ENCODE measurements around the gene ATG12.
A peak's percentile ranks its signal among the peaks of the same experiment; 100 is the strongest.
"Not testable (repeated sequence)": the region's sequence is repeated elsewhere in the genome, so short reads cannot be mapped to it uniquely, and the experiment has no call there.

Gene ATG12

DNA sequence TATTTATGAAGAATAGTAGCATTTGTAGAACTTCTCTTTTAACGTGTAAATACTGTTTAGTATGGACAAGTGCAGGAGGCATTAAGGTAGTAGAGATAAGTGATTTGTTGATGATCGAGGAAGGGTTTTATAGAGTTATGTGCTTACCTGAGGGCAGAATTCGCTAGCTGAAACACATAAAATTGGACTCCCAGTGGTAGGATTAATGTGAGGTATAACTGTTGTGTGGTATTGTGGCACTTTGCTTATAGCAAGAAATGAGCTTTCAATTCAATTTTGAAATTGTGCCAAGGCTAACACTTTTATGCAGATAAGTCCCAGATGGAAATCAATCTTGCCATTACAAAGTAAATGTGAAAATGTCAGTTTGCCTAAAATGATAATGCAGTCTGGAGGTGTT is 1.6 kb upstream of the ATG12 start:
- no peak for DNase-seq

DNA sequence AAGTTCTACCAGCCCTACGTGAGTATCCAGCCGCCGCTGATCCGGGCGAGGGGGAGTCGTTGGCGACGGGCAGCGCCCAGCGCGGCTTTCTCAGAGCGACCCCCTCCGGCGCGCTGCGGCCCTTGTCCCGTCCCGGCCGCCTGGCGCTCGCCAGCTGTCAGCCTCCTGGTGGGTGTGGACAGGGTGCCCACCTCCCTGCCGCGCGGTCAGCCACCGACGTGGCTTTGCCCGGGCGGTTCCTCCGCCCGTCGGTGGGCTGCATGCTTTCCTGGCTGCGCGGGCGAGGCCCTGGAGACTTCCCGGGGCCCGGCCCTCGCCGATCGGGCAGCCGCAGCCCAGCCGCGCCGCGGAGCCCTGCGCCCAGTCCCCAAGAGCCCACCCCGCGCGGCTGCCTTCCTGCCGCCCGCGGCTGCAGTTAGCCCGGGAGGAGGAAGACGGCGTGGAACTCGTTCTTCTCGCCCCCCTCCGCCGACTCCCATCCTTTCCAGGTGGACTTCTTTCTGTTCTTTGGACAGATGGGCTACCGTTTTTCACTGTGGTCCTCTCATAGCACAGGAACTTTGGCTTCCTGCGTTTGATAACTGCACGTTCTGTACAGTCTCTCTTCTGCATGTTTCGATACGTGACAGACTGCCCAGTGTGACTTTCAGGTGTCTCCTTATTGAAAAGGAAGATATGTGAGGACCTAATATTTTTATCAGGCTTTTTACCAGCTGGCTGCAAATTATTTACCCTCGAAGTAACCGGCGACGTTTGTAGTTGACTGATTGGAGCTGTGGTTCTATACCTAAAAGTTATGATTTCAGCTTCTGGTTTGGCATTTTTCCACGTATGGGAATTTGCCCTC is 947 bp upstream of the ATG12 start:
- peak in 20 of 51 donors; percentile 14 to 81 (median 52) for DNase-seq

DNA sequence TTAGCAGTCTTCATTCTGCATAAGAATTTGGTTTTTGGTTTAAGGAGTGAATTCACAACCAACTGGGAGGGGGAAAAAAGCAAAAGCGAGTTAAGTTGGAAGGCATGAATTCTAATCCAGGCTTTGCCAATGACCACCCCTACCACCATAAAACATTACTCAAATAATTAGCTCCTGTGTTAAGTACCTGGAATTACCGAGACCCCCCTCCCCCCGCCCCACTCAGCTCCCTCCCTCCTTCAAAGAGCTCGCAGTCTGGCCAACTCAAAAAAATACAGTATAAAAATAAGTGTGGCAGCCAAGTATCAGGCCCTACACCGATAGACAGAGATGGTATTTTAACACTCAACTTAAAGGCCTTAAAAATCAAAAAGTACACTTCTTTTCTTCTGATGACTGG is 492 bp downstream of the ATG12 start:
- peak in 1 of 51 donors; percentile 33 for DNase-seq

DNA sequence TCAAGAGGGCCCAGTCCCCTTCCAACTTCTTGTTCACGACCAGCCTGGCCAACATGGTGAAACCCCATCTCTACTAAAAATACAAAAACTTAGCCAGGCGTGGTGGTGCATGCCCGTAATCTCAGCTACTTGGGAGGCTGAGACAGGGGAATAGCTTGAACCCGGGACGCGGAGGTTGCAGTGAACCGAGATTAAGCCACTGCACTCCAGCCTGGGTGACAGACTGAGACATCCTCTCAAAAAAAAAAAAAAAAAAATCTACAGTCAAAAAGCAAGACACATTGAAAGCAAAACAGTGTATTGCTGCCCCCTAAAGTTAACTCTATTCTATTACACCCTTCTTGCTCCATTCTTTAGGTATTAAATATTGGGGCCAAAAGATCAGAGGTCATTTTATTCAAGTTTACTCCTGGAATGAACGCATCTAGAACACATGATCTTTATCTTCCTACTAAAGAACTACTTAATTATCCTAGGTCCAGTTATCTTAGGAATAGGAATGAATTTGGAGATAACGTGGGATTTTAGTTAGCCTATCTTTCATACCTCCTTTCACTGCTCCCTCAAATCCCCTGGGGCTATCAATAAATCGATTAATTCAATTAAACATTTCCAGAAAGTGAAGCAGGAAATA is 2.4 kb downstream of the ATG12 start:
- peak in 2 of 51 donors; percentile 3 to 34 for DNase-seq

DNA sequence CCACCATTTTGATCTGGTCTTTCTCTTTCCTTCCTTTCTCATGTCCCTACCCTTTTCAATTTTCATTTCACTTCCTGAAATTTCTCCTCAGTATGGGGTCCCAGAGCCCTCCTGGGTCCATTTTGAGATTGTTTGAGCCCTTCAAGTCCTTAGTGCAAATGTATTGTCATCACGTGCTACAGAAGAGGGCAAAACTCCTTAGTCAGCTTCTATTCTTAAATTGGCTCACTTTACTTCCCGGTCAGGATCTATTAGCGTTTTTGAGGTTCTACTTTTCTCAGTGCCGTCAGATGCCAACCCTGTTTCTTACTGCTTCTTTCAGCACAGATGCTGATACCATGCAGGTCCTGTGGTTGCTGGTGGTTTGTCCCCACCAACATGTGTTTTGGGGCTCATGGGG is 5.9 kb downstream of the ATG12 start:
- DNase-seq: no peak

DNA sequence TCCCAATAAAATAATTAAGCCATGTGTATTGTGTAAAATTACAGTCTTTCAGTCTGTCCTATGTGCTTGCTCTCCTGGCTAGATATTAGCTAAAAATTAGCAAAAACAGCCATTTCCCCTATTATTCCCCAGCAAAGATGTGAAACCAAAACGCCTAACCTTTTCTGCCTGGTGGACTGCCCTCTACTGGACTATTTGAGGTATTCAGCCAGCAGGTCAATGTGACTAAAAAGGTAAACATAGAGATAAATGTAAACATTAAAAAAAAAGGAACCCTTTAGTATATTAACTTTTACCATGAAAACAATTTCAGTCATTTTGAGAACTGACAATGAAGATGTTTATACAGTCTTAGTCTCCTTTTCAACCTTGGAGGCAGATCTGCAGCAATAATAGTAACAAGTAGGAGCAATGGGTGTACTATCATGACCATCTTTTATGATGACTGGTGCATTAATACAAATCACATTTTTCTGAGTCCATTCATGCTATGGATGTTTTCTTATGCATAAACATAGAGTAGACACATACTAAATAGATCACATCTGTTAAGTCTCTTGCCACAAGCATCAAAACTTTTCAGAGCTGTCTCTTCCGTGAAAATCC is 10.1 kb downstream of the ATG12 start:
- DNase-seq: peak in 7 of 51 donors; percentile 3 to 20 (median 10)

DNA sequence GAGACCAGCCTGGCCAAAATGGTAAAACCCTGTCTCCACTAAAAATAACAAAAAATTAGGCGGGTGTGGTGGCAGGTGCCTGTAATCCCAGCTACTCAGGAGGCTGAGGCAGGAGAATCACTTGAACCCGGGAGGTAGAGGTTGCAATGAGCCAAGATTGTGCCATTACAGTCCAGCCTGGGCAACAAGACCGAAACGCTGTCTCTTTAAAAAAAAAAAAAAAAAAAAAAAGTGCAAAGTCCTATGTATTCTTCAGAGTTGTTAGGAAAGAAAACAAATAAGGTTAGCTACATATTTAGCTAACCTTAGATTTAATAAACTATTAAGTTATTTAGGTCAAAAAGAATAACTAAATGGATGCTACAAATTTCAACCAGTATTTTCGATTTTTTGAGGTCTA is 11.5 kb downstream of the ATG12 start:
- no peak for DNase-seq

DNA sequence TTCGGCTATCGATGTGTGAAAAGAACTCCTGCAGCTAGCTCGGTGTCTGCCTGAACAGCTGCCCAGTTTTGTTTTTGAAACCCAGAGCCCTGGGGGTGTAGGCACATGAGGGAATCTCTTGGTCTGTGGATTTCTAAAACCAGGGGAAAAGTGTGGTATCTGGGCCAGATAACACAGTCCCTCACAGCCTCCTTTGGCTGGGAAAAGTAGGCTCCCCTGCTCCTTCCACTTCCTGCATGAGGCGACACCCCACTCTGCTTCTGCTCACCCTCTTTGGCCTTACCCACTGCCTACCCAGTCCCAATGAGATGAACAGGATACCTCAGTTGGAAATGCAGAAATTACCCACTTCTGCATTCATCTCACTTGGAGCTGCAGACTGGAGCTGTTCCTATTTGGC is 15.4 kb downstream of the ATG12 start:
- no peak for DNase-seq

DNA sequence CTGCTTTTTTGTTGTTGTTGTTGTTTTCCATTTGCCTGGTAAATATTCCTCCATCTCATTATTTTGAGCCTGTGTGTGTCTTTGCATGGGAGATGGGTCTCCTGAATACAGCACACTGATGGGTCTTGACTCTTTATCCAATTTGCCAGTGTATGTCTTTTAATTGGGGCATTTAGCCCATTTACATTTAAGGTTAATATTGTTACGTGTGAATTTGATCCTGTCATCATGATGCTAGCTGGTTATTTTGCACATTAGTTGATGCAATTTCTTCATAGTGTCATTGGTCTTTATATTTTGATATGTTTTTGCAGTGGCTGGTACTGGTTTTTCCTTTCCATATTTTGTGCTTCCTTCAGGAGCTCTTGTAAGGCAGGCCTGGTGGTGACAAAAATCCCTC is 16.4 kb downstream of the ATG12 start:
- DNase-seq: not testable (repeated sequence)

DNA sequence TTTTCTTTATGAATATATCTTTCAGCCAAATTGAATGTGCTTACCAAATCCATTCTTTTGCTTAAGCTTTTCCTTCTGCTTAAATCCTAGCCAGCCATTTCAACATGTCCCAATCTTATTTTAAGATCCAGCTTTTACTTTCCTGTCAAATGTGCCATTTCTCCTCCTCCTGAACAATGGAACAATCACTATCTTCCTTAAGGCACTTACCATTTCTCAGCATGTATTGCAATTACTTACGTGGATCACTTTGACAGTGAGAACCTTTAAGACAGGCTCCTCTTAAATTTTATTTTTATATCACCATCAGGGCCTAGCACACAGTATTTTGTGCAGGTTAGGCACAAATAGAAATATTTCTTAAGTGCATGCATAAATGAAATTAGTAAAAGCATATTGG is 20.5 kb downstream of the ATG12 start:
- DNase-seq: no peak

DNA sequence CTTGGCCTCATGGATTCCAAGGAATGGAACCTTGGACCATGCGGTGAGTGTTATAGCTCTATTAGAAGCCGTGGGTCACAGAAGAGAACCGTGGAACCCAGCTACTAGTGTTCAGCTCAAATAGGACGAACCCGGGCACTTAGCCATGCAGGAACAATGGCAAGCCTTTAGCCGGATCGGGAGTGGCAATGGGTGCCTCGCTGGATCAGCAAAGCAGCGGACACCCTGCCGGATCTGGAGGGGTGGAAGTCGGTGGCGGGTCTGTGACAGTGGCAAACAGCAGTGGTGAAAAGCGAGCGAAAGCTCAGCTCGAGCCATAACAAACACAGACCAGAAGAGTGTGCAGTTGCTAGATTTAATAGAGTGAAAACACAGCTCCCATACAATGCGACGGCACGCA is 22.5 kb downstream of the ATG12 start:
- DNase-seq: peak in 25 of 51 donors; percentile 3 to 61 (median 19)

DNA sequence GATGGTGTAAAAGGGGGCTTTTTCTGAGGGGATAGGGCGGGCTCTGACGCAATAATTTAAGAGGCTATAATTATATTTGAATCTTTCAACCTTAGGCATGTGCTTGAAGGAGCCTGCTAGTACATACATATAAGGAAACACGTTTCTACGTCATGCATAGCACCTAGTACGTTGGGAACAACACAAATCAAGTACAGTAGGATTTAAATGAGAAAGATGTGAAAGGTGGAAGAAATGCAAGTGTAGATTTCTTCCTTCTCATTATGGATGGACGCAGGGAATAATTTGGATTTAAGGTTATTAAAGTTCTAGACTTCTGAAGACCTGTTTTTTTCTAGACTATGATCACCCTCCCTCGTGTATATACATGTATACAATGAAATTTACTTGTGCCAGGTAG is 24.0 kb downstream of the ATG12 start:
- no peak for DNase-seq

DNA sequence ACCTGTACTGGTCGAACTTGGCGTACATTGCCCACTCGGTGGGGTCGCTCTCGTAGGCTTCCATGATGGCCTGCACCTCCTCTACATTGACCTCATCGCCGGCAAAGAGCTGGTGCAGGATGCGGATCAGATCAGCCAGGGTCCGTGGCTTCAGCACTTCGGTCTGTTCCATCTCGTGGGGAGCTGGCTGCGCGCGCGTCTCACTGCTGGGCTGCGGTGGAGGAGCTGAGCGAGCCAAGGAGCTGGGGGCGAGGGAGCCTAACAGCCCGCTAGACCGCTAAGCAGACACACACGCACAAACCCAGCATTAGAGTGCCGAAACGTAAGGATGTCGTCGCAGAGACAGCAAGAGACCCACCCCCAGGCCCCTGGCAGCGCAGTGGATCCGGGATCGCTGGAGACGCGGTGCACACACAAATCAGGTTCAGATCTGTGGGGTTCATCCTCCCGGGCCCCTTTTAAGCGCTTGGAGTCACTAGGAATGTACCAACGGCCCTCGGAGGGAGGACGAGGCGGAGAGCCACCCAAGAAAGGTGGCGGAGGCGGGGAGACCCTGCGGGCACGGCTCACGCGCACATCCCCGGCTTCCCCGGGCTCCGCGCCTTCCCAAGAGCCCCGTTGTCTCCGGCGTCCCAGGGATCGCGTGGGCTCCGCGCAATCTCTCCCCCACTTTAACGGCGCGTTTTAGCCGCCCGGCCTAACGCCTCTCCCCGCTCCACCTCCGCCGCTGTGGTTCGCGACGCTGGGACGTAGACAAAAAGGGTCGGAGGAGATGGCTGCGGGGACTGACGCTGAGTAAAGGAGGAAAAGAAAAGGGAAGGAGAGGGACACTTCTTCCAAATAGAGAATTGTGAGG is 24.9 kb downstream of the ATG12 start, which contains the start of gene CDO1:
CDO1 (minus strand) TSS at position 434 of the 856 bp plus-strand sequence; CDS start at position 172, 262 bp downstream.
- DNase-seq: peak in 48 of 51 donors; percentile 12 to 90 (median 68)

DNA sequence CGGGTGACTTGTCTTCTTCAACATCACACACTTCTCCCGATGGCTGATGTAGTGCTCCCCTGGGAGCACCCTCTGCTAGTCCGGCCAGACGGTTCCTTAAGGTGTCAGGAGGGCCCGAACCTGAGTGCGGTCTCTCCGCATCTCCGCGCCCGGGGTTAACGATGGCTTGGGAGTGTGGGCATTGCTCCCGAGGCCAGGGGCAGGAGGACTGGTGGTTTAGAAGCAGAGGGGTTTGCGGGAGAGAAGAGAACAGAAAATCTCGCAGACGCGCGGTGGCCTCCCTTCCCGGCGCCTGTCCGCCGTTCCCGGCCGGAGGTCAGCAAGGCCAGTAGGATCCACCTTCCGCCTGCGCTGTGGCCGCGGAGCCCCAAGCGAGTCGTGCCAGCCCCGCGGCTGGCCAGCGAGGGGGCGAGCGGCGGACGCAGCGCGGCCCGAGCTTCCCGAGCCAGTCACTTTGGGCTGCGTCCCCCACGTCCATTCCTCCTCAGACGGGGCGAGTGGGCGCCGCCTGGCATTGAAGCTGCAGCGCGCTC is 25.6 kb downstream of the ATG12 start:
- peak in 12 of 51 donors; percentile 6 to 64 (median 39) for DNase-seq

DNA sequence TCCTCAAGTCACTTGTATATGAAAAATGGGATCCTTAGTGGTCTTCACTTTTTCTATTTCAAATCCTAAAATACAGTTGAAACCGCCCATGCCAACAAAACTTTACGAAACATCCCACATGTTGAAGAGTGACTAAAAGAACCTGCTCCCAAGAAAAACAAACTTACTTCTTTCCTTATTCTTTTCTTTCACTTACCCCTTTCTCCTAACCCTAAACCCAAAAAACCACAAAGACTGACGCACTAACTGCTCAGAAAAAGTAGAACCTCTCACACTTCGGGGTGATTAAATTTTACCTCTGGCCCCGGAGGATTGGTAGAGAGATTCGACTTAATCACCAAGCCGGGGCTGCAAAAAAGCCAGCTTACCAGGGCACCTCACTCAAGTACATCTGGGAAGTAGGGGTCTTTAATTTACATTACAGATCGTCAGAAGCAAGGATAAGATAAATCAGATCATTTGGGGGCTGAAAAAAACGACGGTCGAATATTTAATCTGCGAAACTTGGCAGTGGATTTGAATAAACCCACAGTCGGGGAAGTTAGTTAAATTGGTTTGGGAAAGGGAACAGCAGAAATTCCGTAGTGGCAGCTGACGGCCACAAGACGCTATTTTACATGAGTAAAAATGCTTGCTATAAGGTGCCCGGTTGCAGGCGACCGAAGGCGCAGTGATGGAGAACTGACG is 26.2 kb downstream of the ATG12 start:
- peak in 1 of 51 donors; percentile 45 for DNase-seq

DNA sequence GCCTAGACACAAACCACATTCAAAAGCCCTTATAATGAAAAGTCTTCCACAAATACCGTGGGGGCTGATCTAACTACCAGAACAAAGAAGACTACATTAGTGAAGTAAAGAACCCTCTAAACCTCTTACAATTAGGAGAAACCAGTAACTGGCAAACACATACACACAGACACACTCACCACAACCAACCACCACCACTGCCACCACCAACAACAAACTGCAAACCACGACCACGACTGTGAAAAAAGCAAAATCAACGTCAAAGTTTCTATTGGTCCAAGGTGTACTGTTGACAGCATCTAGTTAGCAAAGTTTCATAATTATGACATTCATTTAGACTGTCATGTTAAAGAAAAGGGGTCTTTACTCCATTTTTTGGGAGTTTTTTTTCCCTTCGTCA is 27.6 kb downstream of the ATG12 start:
- no peak for DNase-seq

DNA sequence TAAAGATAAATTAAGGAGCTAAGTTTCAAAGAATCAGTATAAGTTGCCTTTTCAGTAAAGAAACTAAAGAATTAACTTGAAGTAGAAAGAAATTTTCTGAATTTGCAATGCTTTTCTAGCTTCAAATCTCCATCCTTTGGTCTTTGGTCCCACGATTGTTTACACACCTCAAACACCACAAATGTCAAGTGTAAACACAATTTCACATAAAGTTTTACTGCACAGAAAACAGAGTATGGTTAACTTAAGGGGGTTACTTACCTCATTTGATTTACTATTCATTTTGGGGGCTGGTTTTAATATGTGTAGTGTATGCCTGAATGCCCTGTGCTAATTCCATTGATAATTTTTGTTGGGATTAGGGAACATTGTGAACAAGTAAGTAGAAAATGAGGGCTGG is 29.0 kb downstream of the ATG12 start:
- DNase-seq: no peak

DNA sequence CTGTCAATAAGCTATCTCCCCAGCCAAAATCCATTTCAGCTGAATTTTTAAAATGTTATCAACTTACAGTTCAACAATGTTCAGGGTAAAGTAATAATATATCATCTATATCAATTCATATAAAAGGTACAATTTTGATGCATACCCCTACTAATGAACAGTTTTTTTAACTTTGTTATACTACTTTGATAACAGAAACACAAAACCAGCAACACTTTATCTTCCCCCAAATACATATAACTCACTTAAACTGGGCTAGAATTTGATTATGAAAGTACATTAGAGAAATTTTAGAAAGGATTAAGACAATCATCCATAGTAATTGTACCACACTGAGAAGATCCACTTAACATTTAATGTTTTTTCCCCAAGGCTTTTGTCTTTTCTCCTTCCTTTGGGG is 30.0 kb downstream of the ATG12 start:
- DNase-seq: no peak

DNA sequence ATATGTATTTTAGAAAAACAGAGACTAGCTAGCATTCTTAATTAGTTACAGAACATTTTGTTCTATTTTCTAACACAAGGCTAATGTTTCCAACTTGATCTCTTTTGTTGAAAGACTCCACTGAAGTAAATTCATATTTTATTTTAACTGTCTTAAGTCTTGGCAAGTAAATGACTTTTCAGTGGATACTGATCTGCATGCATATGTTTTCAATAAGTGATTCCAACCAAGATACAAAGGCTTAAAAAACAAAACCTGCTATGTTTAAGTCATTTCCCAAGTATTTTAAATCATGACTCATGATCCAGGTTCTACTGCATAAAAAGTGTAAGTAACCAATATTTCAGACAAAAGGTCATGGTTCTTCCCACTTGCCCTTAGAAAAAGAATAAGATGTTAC is 30.6 kb downstream of the ATG12 start:
- no peak for DNase-seq

DNA sequence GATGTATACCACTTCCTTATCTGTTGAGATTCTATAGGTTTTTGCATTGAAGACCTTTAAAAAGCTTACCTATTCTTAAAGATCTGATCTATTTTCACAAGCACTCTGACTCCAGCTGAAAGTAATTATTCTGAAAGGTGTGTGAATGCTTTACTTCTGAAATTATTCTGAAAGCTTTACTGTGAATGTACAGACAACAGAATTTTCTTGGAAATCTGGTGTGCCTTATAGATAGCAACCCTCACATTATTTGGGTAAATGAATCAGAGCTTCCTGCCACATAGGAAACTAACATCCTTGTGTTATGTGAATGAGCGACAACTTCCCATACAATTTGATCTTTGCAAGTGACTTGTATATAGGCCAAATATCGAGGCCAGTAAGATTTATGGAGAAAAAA is 31.4 kb downstream of the ATG12 start:
- no peak for DNase-seq

DNA sequence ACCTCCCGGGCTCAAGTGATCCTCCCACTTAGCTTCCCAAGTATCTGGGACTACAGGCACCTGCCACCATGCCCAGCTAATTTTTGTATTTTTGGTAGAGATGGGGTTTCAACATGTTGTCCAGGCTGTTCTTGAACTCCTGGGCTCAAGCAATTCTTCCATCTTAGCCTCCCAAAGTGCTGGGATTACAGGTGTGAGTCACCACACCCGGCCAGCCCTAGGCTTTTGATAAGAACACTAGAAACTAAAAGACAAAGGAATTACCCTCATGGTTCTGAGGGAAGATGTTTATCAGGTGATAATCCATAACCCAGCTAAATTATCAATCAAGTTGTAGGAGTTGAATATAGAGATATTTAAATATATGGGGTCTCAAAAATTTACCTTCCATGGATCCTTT is 33.3 kb downstream of the ATG12 start:
- DNase-seq: not testable (repeated sequence)
